COLO668 (cell line): Measurements from ENCODE around the gene PRAC1.
A peak's percentile ranks its signal among the peaks of the same experiment; 100 is the strongest.

ENCODE experiments used
- DNase-seq: peaks from one replicate; lab custom pipeline; 2025; ENCODE audit not compliant: unreplicated experiment; lab: John Stamatoyannopoulos, UW

Gene PRAC1

DNA sequence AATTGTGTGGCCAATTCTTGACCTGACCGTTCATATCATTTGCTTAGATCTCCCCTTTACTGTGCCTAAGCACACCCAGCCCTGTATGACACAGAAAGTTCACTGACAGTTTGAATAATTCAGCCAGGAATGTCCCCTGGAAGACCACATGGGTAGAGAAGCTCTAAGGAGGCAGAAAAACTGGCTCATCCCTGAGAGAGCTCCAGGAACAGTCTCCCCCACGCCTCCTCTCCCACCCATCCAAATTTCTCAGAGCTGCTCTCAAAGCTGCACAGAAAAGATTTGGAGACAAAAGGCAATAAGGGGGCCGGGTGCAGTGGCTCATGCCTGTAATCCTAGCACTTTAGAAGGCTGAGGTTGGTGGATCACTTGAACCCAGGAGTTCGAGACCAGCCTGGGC, 11.2 kb downstream of the PRAC1 start:
- no peak for DNase-seq

DNA sequence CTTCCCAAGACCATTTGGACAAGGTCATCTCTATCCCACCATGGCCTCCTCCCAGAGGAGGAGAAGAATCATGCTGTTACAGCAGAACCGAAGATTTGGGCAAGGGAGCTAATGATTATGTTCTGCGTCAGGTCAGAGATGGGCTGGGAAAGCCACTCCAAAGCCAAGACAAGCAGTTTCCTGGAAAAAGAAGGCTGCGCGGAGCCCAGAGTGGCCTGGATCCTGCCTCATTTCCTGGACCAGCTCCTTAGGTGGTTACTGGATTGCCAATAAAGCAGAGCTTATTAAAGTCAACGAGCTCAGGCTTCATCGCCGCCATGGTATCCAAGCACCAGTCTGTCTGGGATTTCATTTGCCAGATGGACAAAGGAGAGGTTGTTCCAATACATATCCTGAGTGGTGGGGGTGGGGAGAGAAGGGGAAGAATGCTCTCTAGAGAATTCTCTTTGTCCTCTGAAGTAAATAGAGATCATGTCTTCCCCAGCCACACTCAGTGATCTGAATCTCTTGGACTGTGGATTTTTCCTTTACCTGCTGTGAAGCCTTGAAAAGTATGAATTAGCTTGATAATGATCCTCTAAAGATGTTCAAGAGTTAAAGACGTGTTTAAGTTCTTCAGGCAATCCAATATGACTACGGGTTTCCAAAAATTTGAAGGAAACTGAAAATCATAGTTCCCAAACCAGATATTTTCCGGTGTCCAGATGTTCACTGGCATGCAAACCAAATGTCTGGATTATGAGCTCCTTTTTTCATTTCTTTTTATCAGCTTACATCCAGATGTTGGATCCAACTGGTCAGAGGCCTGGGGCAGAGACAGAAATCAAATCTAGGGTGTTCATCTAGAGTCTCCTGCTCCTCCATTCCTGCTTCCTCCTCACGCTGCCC, 17.7 kb downstream of the PRAC1 start:
- no peak for DNase-seq

GRCh38 chr17:48701864-48702532, 20.3 kb downstream of the PRAC1 start:
- no peak for DNase-seq

- no peak for DNase-seq
Measured at GRCh38 chr17:48693178-48693577, 29.1 kb downstream of the PRAC1 start.

DNA sequence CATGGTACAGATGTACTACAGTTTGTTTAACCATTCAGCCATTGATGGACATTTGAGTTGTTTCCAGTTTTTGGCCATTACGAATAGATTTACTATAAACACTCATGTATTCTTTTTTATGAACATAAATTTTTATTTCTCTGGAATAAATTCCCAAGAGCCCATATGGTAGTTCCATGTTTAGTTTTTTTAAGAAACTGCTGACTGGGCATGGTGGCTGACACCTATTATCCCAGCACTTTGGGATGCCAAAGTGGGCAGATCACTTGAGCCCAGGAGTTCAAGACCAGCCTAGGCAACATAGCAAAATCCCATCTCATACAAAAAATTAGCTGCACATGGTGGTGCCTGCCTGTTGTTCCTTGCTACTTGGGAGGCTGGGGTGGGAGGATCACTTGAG, 30.3 kb downstream of the PRAC1 start:
- no peak for DNase-seq

GRCh38 chr17:48690655-48691054, 31.7 kb downstream of the PRAC1 start:
- no peak for DNase-seq

DNA sequence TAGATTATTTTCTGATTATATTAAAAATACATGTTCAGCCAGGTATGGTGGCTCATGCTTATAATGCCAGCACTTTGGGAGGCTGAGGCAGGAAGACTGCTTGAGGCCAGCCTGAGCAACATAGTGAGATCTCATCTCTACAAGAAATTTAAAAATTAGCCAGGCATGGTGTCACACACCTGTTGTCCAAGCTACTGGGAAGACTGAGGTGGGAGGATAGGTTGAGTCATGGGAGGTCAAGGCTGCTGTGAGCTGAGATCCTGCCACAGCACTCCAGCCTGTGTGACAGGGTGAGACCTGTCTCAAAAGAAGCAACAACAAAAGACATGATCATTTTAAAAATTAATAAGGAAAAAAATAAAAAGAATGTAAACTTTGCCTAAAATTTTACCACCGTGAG, 40.7 kb downstream of the PRAC1 start:
- DNase-seq, result no peak

DNA sequence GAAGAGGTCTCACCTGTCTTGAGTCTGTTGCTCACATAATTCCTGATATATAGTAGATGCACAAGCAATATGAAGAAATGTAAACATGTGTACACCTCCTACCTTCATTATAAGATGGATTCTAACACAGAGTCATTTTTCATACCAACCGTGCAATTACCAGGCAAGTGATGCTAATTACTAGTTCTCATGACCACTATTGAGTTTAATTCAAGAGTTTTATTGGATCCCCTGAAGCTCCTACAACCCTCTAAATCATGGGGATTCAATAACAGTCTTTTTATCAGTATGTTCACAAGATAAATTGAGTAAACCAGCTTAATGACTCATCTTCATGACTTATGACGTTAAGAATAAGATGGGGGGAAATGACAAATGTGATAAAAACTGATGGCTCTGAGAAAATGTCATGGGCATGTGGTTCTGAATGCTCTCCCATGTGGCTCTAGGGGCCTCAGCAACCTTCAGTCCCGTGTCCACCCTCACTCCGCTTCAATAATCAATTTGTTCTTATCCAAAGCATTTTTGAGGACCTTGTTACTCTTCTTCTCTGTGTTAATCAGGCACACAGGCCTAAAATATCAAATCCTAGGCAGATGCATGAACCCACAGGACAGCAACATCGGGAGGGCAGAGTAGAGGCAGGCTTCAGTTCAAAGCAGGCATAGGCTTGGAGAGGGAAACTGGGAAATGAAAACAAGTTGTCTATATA, 42.8 kb downstream of the PRAC1 start:
- no peak for DNase-seq

DNA sequence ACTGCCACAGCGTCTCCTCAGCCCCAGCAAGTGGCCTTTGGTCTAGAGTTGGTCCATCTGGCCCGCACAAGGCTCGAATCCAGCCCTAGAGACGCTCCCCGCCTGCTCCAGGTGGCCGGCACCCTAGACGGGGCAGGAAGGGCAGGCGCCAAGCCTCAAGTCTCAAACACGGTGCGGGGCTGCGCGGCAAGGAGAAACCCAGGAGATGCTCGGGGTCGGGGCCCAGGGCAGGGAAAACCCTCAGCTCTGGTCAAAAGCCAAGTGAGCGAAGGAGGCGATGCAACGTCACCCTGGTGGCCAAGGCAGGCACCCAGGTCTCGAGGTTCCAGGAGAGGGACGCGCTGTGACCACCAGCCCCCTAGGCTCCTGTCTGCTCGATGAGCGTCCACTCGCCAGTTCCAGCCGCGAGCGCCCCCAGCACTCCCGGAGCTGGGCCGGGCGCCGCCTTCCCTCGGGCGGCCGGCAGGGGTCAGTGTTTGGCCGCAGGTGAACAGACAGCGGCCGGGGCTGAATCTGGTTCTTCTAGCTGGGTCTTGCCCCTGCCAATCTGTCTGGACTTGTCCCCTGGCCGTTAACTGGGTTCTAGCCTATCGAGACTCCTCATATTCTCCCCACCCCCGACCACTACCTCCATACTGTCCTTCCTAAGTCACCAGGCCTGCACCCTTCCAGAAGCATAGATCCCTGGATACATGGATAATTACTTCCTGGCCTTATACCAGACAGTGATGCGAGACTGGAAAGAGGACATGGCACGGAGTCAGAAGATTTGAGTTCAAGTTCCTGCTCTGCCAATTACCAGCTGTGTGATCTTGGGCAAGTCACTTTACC, 44.0 kb downstream of the PRAC1 start:
- DNase-seq, result peak; percentile 53

GRCh38 chr17:48676963-48677558, 45.3 kb downstream of the PRAC1 start:
- DNase-seq, result no peak

- DNase-seq, result no peak
Measured at GRCh38 chr17:48672340-48672739, 50.0 kb downstream of the PRAC1 start.
